Raji (cell line): ENCODE results near the gene KDM2A.

Source experiments
- POLR2A ChIP-seq: IDR thresholded peaks from 2 replicates; pipeline ENCODE4 v1.6.1; 2011; ENCODE audit warnings: low read depth, low read length, control low read depth; ENCODE audit not compliant: insufficient read depth

KDM2A gene

DNA sequence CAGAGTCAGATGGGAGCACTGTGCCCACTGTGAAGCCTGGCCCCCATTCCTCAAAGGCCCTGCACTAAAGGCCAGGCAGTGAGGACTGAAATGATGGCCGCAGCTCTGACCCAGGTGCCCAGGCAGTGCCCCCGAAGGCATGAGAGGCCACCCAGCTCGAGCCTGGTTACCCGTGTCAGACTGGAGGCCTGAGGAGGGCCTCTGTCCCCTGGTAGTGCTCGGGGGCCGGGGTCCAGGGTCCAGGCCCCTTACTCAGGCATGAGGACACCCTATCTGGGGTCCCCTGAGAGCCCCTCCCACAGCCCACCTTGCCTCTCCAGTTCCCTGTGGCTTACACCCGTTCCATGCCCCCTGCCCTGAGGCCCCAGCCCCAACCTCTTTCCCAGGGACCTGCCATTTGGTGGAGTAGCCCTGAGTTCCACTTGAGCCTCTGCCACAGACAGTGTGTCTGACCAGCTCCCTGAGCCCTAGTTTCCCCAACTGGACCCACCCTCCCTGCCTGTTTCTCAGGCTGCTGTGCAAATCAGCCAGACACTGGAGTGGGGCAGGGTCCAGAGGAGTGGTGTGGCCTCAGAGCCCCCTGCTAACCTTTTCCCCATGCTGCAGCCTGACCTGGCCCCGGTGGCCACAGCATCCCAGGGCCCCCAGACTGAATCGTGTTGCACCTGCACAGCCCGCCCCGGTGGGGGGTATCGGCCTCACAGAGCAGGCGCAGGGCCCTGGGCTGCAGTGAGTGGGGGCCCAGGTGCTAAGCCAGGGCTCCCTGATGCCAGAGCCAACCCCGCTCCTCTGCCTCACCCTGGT is 159.3 kb downstream of the KDM2A start:
- TF ChIP-seq POLR2A = no peak

DNA sequence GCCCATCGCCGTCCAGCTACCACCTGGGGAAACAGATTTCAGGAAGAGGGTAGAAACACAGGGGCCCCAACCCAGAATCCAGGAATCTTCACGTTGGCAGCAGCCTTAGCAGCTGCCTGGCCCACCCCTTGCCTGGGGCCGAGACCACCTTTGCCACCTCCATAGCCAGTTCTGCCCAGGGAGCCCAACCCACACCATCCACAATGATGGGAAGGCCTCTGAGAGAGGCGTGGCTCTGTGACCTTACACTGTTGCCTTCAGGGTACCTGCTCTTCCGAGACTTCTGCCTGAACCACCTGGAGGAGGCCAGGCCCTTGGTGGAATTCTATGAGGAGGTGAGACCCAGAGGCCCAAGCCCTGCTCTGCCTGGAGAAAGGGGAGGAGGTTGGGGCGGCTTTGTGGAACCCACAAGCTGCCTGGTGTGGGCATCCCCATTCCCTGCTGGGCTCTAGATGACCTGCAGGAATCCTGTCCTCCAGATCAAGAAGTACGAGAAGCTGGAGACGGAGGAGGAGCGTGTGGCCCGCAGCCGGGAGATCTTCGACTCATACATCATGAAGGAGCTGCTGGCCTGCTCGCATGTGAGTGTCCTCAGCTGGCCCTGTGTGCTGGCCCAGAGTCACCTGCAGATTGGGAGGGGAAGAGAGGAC is 160.0 kb downstream of the KDM2A start:
- no peak for TF ChIP-seq POLR2A

DNA sequence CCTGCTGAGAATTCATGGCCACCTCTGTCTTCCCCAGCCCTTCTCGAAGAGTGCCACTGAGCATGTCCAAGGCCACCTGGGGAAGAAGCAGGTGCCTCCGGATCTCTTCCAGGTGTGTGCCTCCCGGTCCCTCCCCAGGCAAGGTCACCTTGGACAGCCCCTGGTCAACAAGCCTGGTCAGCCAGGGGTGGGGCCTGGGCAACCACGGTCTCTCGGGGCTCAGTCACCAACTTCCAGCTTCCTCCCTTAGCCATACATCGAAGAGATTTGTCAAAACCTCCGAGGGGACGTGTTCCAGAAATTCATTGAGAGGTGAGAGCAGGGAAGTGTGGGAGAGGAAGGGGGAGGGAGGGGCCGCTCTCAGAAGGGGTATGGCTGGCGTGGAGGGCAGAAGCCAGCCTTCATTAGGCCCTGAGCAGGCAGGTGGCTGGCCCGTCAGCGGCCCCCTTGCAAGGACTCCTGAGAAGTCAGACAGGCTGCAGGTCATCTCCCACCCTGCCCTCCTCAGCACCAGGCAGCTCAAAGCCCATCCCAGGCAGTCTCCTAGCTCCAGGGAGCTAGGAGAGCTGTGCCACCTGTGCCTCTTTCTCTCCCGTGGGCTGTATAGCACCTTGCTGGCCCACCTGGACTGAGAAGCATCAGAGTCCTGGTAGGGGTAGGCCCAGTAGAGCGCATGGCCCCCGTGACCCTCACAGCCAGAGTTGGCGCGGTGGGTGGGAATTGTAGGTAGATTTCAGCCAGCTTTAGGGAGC is 160.7 kb downstream of the KDM2A start:
- TF ChIP-seq POLR2A = no peak

DNA sequence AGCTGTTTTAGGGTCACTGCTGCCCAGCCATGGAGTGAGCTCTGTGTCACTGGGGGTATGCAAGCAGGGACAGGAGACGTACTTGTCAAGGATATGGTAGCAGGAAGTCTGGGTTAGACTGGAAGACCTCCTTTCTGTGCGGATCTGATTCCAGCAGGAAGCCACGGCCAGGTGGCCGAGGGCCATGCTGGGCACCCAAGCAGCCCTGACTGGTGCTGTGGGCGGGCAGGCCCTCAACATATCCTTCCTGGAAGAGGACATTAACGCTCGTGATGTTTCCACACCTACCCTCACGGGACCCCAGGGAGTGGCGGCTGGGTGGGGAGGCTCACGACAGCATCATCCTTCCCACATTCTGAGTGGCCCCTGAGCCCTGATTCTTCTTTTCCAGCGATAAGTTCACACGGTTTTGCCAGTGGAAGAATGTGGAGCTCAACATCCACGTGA is 161.3 kb downstream of the KDM2A start:
- TF ChIP-seq POLR2A = no peak

DNA sequence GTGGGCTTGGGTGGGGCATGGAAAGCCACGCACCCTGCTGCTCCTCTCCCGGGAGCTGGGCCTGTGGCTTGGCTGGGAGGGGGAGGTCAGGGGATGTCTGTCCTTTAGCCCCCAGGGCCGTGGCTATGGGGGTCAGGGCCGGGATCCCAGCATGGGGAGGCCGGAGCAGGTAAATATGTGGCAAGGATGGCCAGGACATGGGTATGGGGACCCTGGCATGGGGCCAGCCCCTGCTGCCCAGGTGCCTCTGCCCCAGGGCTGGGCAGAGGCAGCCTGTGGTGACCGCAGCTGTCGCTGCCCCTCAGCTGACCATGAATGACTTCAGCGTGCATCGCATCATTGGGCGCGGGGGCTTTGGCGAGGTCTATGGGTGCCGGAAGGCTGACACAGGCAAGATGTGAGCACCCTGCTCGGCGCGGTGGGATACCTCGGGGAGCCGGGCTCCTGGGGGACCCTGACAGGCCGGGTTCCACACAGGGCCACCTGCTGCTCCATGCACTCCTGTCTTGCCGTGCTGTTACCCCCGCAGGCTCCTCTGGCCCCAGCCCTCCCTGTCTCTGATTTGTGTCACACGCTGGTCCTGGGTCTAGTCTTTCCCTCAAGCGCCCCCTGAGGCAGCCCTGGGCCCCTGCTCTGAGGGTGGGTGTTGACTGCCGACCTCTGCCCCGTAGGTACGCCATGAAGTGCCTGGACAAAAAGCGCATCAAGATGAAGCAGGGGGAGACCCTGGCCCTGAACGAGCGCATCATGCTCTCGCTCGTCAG is 161.9 kb downstream of the KDM2A start:
- TF ChIP-seq POLR2A = no peak

DNA sequence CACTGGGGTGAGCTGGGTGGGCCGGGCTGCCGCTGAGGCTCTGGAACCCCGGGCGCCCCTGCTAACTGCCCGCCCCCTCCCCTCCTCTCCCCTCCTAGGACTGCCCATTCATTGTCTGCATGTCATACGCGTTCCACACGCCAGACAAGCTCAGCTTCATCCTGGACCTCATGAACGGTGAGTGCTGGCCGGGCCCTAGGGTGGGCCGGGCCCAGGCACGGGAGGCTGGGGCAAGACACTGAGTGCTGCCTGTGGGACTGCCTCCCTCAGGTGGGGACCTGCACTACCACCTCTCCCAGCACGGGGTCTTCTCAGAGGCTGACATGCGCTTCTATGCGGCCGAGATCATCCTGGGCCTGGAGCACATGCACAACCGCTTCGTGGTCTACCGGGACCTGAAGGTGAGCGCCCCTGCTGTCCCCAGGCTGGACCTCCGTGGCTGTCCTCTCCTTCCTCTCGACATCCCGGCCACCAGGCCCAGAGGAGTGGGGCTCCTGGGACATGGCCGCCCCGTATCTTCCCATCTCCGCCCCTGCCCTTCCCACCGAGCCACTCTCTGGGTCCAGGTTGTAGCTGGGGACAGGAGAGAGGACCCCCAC is 162.6 kb downstream of the KDM2A start:
- no peak for TF ChIP-seq POLR2A

DNA sequence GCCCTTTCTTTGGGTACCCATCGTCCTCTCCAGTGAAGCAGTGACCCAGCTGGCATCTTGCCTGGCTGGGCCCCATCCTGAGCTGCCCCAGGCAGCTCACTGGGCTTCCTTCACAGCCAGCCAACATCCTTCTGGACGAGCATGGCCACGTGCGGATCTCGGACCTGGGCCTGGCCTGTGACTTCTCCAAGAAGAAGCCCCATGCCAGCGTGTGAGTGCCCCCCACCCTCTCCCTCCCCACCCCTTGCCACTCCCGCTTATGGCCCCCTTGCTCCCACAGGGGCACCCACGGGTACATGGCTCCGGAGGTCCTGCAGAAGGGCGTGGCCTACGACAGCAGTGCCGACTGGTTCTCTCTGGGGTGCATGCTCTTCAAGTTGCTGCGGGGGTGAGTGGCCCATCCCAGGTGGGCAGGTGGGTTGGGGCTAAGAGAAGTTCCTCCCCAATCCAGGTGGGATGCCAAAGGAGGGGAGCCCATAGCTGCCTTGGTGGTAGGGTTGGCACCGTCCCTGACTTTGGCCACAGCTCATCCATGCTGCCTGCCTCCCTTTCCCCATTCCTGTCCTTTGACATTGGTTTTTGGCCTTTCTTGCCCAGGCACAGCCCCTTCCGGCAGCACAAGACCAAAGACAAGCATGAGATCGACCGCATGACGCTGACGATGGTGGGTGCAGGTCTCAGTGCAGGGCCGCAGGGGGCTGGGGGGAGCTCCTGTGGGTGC is 163.3 kb downstream of the KDM2A start:
- TF ChIP-seq POLR2A = no peak

DNA sequence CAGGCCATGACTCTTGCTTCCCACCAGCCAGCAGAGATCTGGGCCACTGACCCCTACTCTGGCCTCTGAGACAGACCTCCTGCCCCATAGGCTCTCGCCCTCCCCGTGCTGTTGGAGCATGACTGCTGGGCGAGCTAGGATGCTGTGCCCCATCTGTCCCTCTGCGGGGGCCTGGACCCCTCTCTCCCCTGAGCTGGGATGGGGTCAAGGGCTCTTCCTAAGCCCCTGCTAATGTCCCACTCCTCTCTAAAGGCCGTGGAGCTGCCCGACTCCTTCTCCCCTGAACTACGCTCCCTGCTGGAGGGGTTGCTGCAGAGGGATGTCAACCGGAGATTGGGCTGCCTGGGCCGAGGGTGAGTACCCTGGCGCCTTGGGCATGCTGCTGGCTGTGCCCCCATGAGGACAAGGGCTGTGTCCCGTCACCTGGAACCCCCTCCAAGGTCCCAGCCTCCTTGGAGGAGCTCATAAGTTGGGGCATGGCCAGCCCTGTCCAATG is 163.9 kb downstream of the KDM2A start:
- no peak for TF ChIP-seq POLR2A

DNA sequence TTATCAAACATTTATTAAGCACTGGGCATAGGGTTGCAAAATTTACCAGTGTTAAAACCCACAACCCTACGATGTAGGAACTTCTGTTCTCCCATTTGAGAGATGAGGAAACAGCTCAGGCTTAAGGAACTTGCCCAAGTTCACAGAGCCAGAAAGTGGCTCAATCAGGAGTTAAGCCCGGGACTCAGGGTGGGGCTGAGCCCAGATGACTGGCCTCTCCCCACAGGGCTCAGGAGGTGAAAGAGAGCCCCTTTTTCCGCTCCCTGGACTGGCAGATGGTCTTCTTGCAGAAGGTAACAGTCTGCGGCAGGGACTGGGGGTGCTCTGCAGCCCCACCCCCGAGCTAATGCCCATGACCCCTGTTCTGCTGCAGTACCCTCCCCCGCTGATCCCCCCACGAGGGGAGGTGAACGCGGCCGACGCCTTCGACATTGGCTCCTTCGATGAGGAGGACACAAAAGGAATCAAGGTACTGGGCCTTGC is 164.5 kb downstream of the KDM2A start:
- no peak for TF ChIP-seq POLR2A

DNA sequence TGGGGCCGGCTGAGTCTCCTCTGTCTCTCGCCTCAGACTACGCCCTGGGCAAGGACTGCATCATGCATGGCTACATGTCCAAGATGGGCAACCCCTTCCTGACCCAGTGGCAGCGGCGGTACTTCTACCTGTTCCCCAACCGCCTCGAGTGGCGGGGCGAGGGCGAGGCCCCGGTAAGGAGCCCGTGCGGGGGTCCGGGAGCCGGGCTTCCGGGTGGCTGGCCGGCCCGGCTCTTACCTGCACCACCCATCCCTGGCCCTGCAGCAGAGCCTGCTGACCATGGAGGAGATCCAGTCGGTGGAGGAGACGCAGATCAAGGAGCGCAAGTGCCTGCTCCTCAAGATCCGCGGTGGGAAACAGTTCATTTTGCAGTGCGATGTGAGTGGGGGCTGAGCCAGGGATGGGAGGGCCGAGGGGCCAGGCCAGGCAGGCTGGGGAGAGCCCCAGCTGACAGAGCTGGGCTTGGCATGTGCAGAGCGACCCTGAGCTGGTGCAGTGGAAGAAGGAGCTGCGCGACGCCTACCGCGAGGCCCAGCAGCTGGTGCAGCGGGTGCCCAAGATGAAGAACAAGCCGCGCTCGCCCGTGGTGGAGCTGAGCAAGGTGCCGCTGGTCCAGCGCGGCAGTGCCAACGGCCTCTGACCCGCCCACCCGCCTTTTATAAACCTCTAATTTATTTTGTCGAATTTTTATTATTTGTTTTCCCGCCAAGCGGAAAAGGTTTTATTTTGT is 165.9 kb downstream of the KDM2A start:
- no peak for TF ChIP-seq POLR2A

DNA sequence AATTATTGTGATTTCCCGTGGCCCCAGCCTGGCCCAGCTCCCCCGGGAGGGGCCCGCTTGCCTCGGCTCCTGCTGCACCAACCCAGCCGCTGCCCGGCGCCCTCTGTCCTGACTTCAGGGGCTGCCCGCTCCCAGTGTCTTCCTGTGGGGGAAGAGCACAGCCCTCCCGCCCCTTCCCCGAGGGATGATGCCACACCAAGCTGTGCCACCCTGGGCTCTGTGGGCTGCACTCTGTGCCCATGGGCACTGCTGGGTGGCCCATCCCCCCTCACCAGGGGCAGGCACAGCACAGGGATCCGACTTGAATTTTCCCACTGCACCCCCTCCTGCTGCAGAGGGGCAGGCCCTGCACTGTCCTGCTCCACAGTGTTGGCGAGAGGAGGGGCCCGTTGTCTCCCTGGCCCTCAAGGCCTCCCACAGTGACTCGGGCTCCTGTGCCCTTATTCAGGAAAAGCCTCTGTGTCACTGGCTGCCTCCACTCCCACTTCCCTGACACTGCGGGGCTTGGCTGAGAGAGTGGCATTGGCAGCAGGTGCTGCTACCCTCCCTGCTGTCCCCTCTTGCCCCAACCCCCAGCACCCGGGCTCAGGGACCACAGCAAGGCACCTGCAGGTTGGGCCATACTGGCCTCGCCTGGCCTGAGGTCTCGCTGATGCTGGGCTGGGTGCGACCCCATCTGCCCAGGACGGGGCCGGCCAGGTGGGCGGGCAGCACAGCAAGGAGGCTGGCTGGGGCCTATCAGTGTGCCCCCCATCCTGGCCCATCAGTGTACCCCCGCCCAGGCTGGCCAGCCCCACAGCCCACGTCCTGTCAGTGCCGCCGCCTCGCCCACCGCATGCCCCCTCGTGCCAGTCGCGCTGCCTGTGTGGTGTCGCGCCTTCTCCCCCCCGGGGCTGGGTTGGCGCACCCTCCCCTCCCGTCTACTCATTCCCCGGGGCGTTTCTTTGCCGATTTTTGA is 166.8 kb downstream of the KDM2A start:
- TF ChIP-seq POLR2A = no peak
